ENCODE measurements around the gene CUBN. TPM values are rescaled to one million over a fixed set of nuclear protein-coding genes. Genes with fewer than 3 reads are reported as not detected.

Gene CUBN
- total RNA-seq, 3 donors from 2014 or later, result 0.31 to 1.9 (median 0.38) TPM

DNA sequence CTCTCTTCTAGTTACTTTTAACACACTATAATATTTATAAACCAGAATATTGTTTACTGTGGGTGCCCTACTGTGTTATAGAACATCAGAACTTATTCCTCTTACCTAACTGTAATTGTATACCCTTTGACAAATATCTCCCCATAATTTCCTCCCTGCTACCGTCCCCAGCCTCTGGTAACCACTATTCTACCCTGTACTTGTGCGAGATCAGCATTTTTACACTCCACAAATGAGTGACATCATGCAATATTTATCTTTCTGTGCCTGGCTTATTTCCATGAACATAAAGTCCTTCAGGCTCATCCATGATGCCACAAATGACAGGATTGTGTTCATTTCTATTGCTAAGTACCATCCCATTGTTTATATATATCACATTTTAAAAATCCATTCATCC lies 172.6 kb downstream of the CUBN start:
- intact Hi-C loops (cut with DNase I, micrococcal nuclease), result no loop called here
- no peaks in the 10 kb centered on the region for H3K36me3 ChIP-seq (ENCODE audit: low read depth)
- no peaks in the 10 kb centered on the region for H3K4me1 ChIP-seq (ENCODE audit: low read depth)
- ATAC-seq, result no peak
- DNase-seq, result no peak
- no peaks in the 10 kb centered on the region for H3K9me3 ChIP-seq
- TF ChIP-seq, protein P1, sequence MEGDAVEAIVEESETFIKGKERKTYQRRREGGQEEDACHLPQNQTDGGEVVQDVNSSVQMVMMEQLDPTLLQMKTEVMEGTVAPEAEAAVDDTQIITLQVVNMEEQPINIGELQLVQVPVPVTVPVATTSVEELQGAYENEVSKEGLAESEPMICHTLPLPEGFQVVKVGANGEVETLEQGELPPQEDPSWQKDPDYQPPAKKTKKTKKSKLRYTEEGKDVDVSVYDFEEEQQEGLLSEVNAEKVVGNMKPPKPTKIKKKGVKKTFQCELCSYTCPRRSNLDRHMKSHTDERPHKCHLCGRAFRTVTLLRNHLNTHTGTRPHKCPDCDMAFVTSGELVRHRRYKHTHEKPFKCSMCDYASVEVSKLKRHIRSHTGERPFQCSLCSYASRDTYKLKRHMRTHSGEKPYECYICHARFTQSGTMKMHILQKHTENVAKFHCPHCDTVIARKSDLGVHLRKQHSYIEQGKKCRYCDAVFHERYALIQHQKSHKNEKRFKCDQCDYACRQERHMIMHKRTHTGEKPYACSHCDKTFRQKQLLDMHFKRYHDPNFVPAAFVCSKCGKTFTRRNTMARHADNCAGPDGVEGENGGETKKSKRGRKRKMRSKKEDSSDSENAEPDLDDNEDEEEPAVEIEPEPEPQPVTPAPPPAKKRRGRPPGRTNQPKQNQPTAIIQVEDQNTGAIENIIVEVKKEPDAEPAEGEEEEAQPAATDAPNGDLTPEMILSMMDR (IDR thresholded peaks at IDR 0.05), result no peak
- H3K4me3 ChIP-seq, result no peak overlapping the region

DNA sequence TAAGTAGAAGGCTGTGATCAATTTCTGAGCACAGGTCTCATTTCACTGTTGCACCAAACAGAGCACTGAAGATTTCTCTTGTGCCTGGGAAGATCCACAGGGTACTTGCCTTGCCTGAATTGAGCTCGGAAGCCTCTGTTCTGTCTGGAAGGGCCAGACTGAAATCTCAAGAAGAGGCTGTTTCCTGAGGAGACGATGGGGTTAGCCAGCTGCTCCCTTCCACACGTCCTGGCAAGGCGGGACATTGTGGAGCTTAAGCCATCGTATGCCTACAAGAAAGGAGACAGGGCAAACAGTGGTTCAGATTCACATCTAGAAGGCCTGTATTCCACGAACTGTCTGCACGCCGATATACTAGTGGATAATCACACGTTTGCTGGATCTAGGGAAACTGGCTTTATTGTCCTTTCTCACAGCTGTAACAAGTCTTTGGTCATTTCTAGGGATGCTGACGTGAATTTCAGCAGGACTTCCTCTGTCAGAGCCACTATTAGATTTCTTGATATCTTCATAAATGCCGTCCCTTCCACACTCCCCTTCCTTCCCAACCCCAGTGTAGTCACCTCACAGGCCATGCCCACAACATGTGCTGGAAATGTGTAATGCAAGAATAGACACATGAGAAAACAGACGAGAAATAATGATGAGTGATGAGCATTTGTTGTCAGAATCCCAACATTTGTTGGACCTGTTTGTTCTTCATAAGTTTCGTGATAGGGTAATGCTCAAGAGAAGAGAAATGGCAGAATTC lies 175.2 kb downstream of the CUBN start:
- no peak for ATAC-seq
- TF ChIP-seq, protein P1 (IDR thresholded peaks at IDR 0.05), result no peak
- Histone ChIP-seq H3K4me1 (ENCODE audit: low read depth) (no peaks in the 10 kb centered on the region), H3K36me3 (ENCODE audit: low read depth) (no peaks in the 10 kb centered on the region), H3K4me3 (no peak overlapping the region), H3K9me3 (no peaks in the 10 kb centered on the region)
- DNase-seq, result no peak
- intact Hi-C loops (cut with DNase I, micrococcal nuclease), result no loop called here

DNA sequence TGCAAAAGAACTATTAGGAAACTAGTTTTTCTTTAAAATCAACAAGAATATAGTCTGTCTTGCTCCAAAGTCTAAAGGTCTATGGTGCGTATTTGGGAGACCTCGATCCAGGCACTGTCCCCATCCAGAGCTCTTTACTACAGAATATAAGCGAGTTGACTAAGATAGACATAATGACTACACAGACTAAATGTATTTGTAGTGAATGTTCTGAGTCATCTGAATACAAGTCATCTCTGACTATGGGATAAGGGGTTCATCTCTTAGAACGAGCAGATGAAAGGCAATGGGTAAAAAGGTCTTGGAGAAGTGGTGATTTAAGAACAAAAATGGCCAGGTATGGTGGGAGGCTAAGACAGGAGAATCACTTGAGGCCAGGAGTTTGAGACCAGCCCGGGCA lies 176.3 kb downstream of the CUBN start:
- ATAC-seq (no peak), DNase-seq (no peak)
- TF ChIP-seq, protein P1 (IDR thresholded peaks at IDR 0.05), result no peak
- Histone ChIP-seq H3K9me3 (no peaks in the 10 kb centered on the region), H3K36me3 (ENCODE audit: low read depth) (no peaks in the 10 kb centered on the region), H3K4me1 (ENCODE audit: low read depth) (no peaks in the 10 kb centered on the region), H3K4me3 (no peak overlapping the region)
- intact Hi-C loops (cut with DNase I, micrococcal nuclease), result no loop called here

DNA sequence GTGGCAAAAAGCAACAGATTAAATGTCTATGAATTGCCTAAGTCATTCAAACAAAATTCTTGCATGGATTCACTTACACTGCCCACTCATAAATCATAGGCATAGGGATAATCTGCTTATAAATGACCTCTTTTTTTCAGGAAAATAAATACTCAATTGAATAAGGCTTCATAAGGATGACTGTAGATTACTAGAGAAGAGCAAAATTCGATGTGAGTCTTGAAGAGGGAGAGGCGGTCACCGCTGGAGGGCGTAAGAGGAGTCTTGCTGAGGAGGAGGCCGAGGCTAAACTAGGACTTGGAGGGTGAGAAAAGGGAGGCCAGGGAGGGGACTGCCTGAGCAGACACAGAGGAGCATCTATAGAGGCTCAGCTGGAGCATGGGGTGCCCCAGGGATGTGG lies 177.0 kb downstream of the CUBN start:
- no peak for ATAC-seq
- H3K4me1 ChIP-seq (ENCODE audit: low read depth), result no peaks in the 10 kb centered on the region
- intact Hi-C loops (cut with DNase I, micrococcal nuclease), result no loop called here
- no peaks in the 10 kb centered on the region for H3K9me3 ChIP-seq
- TF ChIP-seq, protein P1 (IDR thresholded peaks at IDR 0.05), result no peak
- H3K4me3 ChIP-seq, result no peak overlapping the region
- H3K36me3 ChIP-seq (ENCODE audit: low read depth), result no peaks in the 10 kb centered on the region
- DNase-seq, result no peak

DNA sequence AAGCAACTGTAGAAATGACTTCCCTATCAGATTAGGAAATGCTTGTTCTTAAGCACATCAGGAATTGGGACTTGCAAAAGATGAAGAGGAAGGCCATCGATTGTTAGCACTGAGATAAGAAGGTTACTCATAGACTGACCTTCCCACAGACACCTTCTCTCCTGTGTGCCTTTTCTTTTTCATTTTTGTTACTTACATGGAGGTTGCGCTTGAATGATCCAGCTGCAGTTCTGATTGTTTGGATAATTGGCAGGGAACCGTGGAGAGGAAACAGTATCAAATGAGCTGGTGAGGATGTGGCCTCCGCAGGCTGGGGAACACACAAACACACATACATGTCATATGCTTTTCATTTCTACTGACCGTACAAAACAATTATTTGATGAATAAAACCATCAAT lies 177.5 kb downstream of the CUBN start:
- no peaks in the 10 kb centered on the region for H3K36me3 ChIP-seq (ENCODE audit: low read depth)
- ATAC-seq, result no peak
- DNase-seq, result no peak
- TF ChIP-seq, protein P1 (IDR thresholded peaks at IDR 0.05), result no peak
- H3K9me3 ChIP-seq, result no peaks in the 10 kb centered on the region
- intact Hi-C loops (cut with DNase I, micrococcal nuclease), result no loop called here
- H3K4me3 ChIP-seq, result no peak overlapping the region
- H3K4me1 ChIP-seq (ENCODE audit: low read depth), result no peaks in the 10 kb centered on the region

Measured in mucosa of descending colon (tissue), 3 donors.